Sigmoid colon (tissue), 7 donors: ENCODE data around the gene ERCC6L. TPM values are rescaled to one million over a fixed set of nuclear protein-coding genes. Genes with fewer than 3 reads are reported as not detected.

ENCODE experiments used
- DNase-seq: peaks from one replicate; pipeline ENCODE4 v3.0.0-alpha.2; 2019
- H3K27ac ChIP-seq, 4 donors: fragments of 200-600 bp; sonication (generic); one replicate each; pipeline ENCODE4 v1.5.1; 2016 to 2019; ENCODE audit warnings: mild to moderate bottlenecking in 1 of 4
- H3K27me3 ChIP-seq, 3 donors: fragments of 200-600 bp; sonication (generic); one replicate each; pipeline ENCODE4 v1.5.1; 2019; ENCODE audit warnings: mild to moderate bottlenecking in 1 of 3
- H3K36me3 ChIP-seq, 4 donors: fragments of 200-600 bp; sonication (generic); one replicate each; pipeline ENCODE4 v1.5.1; 2016 to 2019
- H3K4me1 ChIP-seq, 4 donors: fragments of 200-600 bp; sonication (generic); one replicate each; pipeline ENCODE4 v1.5.1; 2017 to 2019
- H3K4me3 ChIP-seq, 4 donors: fragments of 200-600 bp; sonication (generic); one replicate each; pipeline ENCODE4 v1.5.1; 2017 to 2019; ENCODE audit warnings: mild to moderate bottlenecking in 2 of 4, moderate library complexity in 1 of 4
- H3K9me3 ChIP-seq, 4 donors: fragments of 200-600 bp in 3 of 4; sonication (generic) in 3 of 4; one replicate each; pipeline versions ENCODE4 v1.5.1 to v1.6.1; 2013 to 2019
- EP300 ChIP-seq, 4 donors: sonication (generic); formaldehyde crosslinking; IDR thresholded peaks; one replicate each; pipeline ENCODE4 v1.6.1; 2017; ENCODE audit warnings: antibody characterized with exemption in 4 of 4
- POLR2A ChIP-seq, 2 donors: fragments of 450-650 bp; IDR thresholded peaks; one replicate each; pipeline ENCODE4 v1.6.1; 2016; ENCODE audit warnings: antibody characterized with exemption in 2 of 2, mild to moderate bottlenecking in 2 of 2, moderate library complexity in 2 of 2
- POLR2AphosphoS5 ChIP-seq, 4 donors: sonication (generic); formaldehyde crosslinking; IDR thresholded peaks; one replicate each; pipeline ENCODE4 v1.6.1; 2017; ENCODE audit warnings: antibody characterized with exemption in 4 of 4
- WGBS, 2 donors: extraction: QIAGEN DNeasy Blood & Tissue Kit; methylation state at CpG; one replicate each; pipeline ENCODE4 v1.1.7; 2013; 5-methylcytosine and 5-hydroxymethylcytosine counted together
- intact Hi-C: fragments of 100-400 bp; cut with DNase I; formaldehyde crosslinking; loops from one replicate; pipeline ENCODE4 v1.15.1; 2023
- polyA plus RNA-seq, 3 donors: library from polyadenylated mRNA; stranded (reverse); fragments of 200-250 nt; gene quantifications; one replicate each; pipeline ENCODE4 v1.2.3, GENCODE V29; 2013
- total RNA-seq, 4 donors: library from RNA; depleted of rRNA; stranded (reverse); fragments of >200 nt; gene quantifications; one replicate each; pipeline ENCODE4 v1.1.0, GENCODE V29; 2016
- TF ChIP-seq, protein P1 (sequence below), 4 experiments: fragments of 450-650 bp in 3 of 4; fragments of 200-600 bp in 1 of 4; IDR thresholded peaks; one replicate each; pipeline ENCODE4 v1.5.1; 2016 to 2019; ENCODE audit warnings: antibody characterized with exemption in 4 of 4, mild to moderate bottlenecking in 3 of 4, moderate library complexity in 2 of 4
- donor health status: healthy with polysubstance abuse.
- donor health status: Bipolar disorder and iron deficiency.
- donor health status: healthy.

The ERCC6L gene
- total and polyA plus RNA-seq, 7 donors: under 0.01 to 2.4 (median 0.20) TPM; not detected in 3

GRCh38 chrX:72216973-72217372 lies 21.9 kb downstream of the ERCC6L start:
- no peak for TF ChIP-seq EP300 (IDR thresholded peaks at IDR 0.05)
- no peak for TF ChIP-seq POLR2AphosphoS5 (IDR thresholded peaks at IDR 0.05)
- TF ChIP-seq, protein P1, sequence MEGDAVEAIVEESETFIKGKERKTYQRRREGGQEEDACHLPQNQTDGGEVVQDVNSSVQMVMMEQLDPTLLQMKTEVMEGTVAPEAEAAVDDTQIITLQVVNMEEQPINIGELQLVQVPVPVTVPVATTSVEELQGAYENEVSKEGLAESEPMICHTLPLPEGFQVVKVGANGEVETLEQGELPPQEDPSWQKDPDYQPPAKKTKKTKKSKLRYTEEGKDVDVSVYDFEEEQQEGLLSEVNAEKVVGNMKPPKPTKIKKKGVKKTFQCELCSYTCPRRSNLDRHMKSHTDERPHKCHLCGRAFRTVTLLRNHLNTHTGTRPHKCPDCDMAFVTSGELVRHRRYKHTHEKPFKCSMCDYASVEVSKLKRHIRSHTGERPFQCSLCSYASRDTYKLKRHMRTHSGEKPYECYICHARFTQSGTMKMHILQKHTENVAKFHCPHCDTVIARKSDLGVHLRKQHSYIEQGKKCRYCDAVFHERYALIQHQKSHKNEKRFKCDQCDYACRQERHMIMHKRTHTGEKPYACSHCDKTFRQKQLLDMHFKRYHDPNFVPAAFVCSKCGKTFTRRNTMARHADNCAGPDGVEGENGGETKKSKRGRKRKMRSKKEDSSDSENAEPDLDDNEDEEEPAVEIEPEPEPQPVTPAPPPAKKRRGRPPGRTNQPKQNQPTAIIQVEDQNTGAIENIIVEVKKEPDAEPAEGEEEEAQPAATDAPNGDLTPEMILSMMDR (IDR thresholded peaks at IDR 0.05): no peak
- TF ChIP-seq POLR2A (IDR thresholded peaks at IDR 0.05): no peak
- 35 to 49% methylated on average over 1 of the region's 1 CpG for WGBS, 2 donors
- intact Hi-C loops: no loop called here
- Histone ChIP-seq H3K9me3 (no peaks in the 10 kb centered on the region), H3K36me3 (no peaks in the 10 kb centered on the region), H3K27ac (no peak overlapping the region), H3K27me3 (no peaks in the 10 kb centered on the region), H3K4me1 (no peaks in the 10 kb centered on the region), H3K4me3 (no peak overlapping the region)
- no peak for DNase-seq

- Histone ChIP-seq H3K4me3 (no peak overlapping the region), H3K36me3 (peaks cover 0 to 6% (median 0%) of the 10 kb centered on the region in 4 donors), H3K9me3 (no peaks in the 10 kb centered on the region), H3K27ac (no peak overlapping the region), H3K4me1 (no peaks in the 10 kb centered on the region), H3K27me3 (no peaks in the 10 kb centered on the region)
- TF ChIP-seq EP300 (IDR thresholded peaks at IDR 0.05): no peak
- TF ChIP-seq POLR2AphosphoS5 (IDR thresholded peaks at IDR 0.05): no peak
- TF ChIP-seq, protein P1 (IDR thresholded peaks at IDR 0.05): no peak
- no peak for TF ChIP-seq POLR2A (IDR thresholded peaks at IDR 0.05)
- intact Hi-C loops: no loop called here
- DNase-seq: no peak
- 92 to 96% methylated on average over 4 of the region's 4 CpGs for WGBS, 2 donors
Observed at GRCh38 chrX:72208126-72208800, 30.6 kb downstream of the ERCC6L start.

DNA sequence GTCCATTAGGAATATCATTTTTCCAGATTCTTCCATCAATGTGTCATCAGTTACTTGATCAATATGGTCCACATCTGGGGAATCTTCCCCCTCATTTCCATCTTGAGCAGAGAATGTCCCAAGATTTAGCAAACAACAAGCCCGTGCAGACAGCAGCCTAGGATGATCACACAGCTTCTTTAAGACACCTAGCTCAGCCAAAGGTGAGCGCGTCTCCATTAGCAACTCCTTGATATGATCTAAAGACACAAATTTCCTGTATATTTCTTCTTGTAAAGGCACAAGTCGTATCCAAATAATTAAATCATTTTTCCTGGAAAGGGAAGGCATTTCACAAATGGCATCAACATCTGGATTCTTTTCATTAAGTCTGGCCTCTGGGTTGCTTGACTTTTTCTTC lies 31.5 kb downstream of the ERCC6L start:
- WGBS, 2 donors: 94 to 98% methylated on average over 4 of the region's 4 CpGs
- H3K27me3 ChIP-seq: no peaks in the 10 kb centered on the region
- DNase-seq: no peak
- H3K27ac ChIP-seq: no peak overlapping the region
- H3K36me3 ChIP-seq: peaks cover 0 to 6% (median 0%) of the 10 kb centered on the region in 4 donors
- H3K9me3 ChIP-seq: no peaks in the 10 kb centered on the region
- no peak overlapping the region for H3K4me3 ChIP-seq
- intact Hi-C loops: no loop called here
- no peaks in the 10 kb centered on the region for H3K4me1 ChIP-seq
- TF ChIP-seq EP300 (IDR thresholded peaks at IDR 0.05): no peak
- no peak for TF ChIP-seq POLR2A (IDR thresholded peaks at IDR 0.05)
- no peak for TF ChIP-seq POLR2AphosphoS5 (IDR thresholded peaks at IDR 0.05)
- TF ChIP-seq, protein P1 (IDR thresholded peaks at IDR 0.05): no peak

DNA sequence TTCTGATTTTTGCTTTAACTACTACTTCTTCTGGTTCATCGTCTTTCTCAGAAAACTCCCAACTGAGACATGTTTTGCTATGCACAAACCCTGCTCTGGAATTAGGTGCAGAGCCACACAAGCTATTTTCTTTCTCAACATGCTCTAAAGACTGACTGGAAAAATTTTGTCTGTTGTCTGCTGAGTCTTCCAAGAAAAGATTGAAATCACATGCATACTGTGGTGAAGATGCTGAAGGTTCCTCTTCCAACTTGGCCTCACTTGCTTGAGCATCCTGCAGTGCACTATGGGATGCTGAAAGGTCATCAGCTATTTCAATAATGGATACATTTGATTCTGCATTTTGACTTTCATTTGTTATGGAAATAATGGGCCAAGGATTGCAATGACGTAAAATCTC lies 33.1 kb downstream of the ERCC6L start:
- no peak overlapping the region for H3K4me3 ChIP-seq
- no peaks in the 10 kb centered on the region for H3K4me1 ChIP-seq
- no peaks in the 10 kb centered on the region for H3K9me3 ChIP-seq
- intact Hi-C loops: no loop called here
- H3K27me3 ChIP-seq: no peaks in the 10 kb centered on the region
- TF ChIP-seq POLR2A (IDR thresholded peaks at IDR 0.05) (no peak), POLR2AphosphoS5 (IDR thresholded peaks at IDR 0.05) (no peak), EP300 (IDR thresholded peaks at IDR 0.05) (no peak)
- TF ChIP-seq, protein P1 (IDR thresholded peaks at IDR 0.05): no peak
- 95% methylated on average over 2 of the region's 2 CpGs for WGBS, 2 donors
- H3K27ac ChIP-seq: no peak overlapping the region
- no peak for DNase-seq
- peaks cover 0 to 6% (median 0%) of the 10 kb centered on the region in 4 donors for H3K36me3 ChIP-seq

GRCh38 chrX:72203421-72203820 lies 35.4 kb downstream of the ERCC6L start:
- H3K36me3 ChIP-seq: peaks cover 0 to 11% (median 2%) of the 10 kb centered on the region in 4 donors
- intact Hi-C loops: no loop called here
- H3K27ac ChIP-seq: no peak overlapping the region
- H3K9me3 ChIP-seq: no peaks in the 10 kb centered on the region
- TF ChIP-seq POLR2AphosphoS5 (IDR thresholded peaks at IDR 0.05) (no peak), EP300 (IDR thresholded peaks at IDR 0.05) (no peak), POLR2A (IDR thresholded peaks at IDR 0.05) (no peak)
- TF ChIP-seq, protein P1 (IDR thresholded peaks at IDR 0.05): no peak
- H3K4me3 ChIP-seq: no peak overlapping the region
- 86 to 92% methylated on average over 6 of the region's 6 CpGs for WGBS, 2 donors
- no peaks in the 10 kb centered on the region for H3K27me3 ChIP-seq
- H3K4me1 ChIP-seq: no peaks in the 10 kb centered on the region
- no peak for DNase-seq
